ENCODE measurements around the gene VPS13D.

DNA sequence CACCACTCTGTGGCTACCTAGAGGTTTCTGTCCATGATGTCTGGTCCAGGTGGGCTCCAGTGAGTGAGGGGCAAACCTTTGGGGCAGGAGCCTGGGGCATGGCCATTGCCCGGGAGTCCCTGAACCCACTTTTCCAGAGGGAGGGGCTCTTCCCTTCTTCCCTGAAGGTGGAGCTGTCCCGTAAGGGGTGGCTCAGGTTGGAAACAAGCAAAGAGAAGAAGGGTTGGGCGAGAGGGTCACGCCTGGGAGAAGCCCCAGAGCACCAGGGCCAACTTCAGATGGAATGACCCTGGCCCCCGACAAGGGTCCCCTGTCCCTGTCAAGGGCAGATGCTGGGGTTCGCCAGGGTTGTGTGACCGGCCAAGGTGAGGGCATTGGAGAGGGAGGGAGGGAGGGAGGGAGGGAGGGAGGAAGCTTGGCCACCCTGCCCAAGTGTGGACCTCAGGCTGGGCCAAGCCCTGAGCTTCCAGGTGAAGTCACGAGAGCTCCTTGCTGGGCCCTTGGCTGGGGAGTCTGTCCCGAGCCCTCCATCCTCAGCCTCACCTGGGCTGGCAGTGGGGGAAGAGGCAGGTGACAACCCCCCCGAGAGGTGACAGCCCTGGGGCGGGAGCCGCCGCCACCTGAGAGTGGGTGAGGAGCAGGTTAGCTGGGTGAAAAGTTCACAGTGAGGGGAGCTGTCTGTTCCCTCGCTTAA lies 318.6 kb downstream of the VPS13D start:
- no peak for TF ChIP-seq CEBPB (IDR thresholded peaks at IDR 0.05)
- no peak for TF ChIP-seq TCF12 (IDR thresholded peaks at IDR 0.05; ENCODE audit: low read depth)
- no peak for TF ChIP-seq RAD21 (IDR thresholded peaks at IDR 0.05; ENCODE audit: low read depth)
- TF ChIP-seq CREB1 (IDR thresholded peaks at IDR 0.05; ENCODE audit: low read depth): no peak
- TF ChIP-seq EP300 (IDR thresholded peaks at IDR 0.05; ENCODE audit: borderline replicate concordance): no peak
- TF ChIP-seq, protein P1, sequence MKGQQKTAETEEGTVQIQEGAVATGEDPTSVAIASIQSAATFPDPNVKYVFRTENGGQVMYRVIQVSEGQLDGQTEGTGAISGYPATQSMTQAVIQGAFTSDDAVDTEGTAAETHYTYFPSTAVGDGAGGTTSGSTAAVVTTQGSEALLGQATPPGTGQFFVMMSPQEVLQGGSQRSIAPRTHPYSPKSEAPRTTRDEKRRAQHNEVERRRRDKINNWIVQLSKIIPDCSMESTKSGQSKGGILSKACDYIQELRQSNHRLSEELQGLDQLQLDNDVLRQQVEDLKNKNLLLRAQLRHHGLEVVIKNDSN (IDR thresholded peaks at IDR 0.05): no peak
- TF ChIP-seq MAX (IDR thresholded peaks at IDR 0.05): no peak
- TF ChIP-seq FOXM1 (IDR thresholded peaks at IDR 0.05; ENCODE audit: borderline replicate concordance, low read depth): no peak
- TF ChIP-seq TAF1 (IDR thresholded peaks at IDR 0.05; ENCODE audit: low read depth): no peak
- no peak for TF ChIP-seq TEAD4 (IDR thresholded peaks at IDR 0.05)
- TF ChIP-seq, protein P2, sequence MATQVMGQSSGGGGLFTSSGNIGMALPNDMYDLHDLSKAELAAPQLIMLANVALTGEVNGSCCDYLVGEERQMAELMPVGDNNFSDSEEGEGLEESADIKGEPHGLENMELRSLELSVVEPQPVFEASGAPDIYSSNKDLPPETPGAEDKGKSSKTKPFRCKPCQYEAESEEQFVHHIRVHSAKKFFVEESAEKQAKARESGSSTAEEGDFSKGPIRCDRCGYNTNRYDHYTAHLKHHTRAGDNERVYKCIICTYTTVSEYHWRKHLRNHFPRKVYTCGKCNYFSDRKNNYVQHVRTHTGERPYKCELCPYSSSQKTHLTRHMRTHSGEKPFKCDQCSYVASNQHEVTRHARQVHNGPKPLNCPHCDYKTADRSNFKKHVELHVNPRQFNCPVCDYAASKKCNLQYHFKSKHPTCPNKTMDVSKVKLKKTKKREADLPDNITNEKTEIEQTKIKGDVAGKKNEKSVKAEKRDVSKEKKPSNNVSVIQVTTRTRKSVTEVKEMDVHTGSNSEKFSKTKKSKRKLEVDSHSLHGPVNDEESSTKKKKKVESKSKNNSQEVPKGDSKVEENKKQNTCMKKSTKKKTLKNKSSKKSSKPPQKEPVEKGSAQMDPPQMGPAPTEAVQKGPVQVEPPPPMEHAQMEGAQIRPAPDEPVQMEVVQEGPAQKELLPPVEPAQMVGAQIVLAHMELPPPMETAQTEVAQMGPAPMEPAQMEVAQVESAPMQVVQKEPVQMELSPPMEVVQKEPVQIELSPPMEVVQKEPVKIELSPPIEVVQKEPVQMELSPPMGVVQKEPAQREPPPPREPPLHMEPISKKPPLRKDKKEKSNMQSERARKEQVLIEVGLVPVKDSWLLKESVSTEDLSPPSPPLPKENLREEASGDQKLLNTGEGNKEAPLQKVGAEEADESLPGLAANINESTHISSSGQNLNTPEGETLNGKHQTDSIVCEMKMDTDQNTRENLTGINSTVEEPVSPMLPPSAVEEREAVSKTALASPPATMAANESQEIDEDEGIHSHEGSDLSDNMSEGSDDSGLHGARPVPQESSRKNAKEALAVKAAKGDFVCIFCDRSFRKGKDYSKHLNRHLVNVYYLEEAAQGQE (IDR thresholded peaks at IDR 0.05; ENCODE audit: low read depth): no peak
- no peak for TF ChIP-seq YY1 (IDR thresholded peaks at IDR 0.05; ENCODE audit: low read depth)
- TF ChIP-seq ZBTB7A (IDR thresholded peaks at IDR 0.05; ENCODE audit: low read depth): no peak; the same call in 1 of the 2 replicates
- TF ChIP-seq EGR1 (IDR thresholded peaks at IDR 0.05): no peak
